DMS153 treated with DMSO at 0.1 percent for 48 hours (cell line): ENCODE results near the gene TTC28.

Source experiments
- DNase-seq: peaks from one replicate; lab custom pipeline; 2025; ENCODE audit not compliant: unreplicated experiment; lab: John Stamatoyannopoulos, UW

The TTC28 gene

GRCh38 chr22:27998511-27999410 lies 680.9 kb downstream of the TTC28 start:
- DNase-seq: no peak

DNA sequence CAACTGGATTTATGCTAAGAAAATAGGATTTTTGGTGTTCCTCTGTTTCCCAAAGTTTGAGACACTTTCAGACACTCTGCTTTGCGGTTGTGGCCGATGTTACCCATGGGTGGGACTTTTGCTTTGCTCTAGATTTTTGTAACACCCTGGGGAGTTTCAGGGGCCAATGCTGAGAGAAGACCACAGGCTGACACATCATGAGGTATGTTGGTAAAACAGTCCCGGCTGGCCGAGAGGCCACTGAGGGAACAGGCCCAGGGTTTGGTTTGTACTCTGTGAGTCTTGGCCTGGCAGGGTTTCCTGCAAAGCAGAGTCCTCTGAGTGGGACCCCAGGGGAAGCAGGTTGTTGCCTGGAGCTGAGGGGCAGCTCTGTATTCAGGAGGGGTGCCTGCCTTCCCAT lies 682.1 kb downstream of the TTC28 start:
- no peak for DNase-seq

DNA sequence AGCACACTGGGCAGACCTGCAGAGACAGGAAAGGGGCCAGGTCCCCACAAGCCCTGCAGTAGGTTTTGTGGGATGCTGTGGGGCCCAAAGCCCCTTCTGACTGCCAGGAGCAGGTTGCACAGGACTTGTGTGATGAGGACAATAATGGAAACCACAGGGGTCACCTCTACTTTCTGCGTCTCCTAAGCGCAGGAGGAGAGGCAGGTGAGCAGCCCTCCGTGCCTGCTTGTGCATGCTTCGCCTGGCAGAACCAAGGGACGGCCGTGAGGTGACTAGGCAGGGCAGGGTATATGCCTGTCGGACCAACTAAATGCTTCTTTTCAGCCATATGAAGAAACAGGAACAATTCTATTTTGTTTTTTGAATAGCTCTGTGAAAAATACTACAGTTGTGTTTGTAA lies 682.7 kb downstream of the TTC28 start:
- DNase-seq: no peak

DNA sequence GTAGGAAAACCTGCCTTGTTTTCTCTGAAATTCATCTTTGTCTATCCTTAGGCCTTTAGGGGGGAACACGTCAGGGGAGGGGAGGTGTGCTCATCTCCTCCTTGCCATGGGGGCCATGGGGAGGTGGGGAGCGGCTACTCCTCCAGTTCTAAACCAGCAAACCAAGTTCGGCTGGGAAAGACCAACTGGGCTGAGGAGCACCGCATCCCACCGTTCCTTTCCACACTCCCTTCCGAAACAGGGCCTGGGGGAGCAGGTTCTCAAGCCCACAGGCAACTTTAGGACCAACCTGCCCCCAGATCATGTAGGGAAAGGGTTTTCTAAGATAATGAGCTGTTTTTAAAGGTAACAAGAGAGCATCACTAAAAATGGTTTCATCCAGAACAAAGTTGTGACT lies 683.1 kb downstream of the TTC28 start:
- no peak for DNase-seq

DNA sequence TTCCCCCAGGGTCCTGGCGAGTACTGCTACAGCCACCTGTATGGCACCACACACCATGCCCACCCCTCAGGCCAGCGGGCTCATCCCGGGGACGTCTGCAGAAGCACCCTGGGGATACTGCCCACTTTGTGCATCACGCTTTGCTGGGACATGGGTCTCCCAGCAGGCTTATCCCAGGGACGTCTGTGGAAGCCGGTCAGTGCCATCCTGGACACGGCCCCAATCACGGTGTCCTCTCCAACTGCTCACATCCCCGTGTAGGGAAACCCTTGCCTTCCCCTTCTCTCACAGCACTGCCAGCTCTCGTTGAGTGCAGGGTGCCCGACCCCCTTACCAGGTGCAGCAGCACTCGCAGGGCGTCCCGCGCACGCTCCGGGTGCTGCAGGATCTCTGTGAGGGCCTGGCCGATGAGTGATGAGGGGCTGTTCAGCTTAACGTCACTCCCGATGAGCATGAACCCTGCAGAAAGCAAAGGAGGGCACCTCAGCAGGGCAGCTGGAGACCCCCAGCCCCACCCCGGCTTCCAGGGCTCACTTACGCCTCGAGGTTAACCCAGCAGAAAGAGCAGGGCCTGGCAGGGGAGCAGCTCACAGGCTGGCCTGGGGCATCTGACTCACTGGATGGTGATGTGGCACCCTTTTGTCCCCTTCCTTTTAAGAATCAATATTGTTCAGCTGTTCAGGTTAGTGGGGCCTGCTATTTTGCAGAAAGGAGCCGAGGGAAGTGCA lies 683.7 kb downstream of the TTC28 start:
- DNase-seq: no peak

DNA sequence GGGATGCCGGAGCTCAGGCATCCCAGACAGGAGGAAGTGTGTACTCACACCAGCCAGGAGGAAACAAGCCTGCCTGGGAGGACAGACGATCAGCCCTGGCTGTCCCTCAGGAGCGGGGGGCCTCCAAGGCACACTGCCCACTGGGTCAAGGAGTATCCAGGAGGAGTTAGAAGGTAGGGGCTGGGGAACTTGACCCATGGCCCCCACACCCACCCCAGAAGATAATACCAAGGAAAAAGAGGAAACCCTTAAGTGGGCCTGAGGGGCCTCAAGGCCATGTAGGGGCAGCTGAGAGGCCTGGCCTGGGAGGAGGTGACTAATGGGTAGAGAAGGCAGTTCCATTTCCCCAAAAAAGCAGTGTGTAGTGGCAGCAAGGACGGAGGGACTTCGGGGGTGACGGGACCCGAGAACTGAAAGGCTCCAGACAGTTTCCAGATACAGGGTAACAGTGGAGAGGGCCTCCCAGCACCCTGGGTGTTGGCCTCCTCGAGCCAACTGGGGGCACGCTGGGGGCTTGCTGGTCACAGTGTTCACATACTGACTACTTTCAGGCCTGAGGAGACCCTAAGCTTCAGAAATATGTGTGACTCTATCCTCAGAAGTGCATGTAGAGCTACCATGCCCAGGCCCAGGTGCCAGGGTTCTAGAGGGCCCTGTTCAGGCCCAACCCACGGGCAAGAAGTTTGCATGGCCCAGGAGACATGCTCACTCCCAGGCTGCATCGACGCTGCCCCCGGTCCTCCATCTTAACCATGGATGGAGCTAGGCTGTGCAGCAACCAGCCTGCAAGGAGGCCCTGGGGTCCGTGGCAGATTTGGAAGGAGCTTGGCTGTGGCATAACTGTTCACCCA lies 684.9 kb downstream of the TTC28 start:
- no peak for DNase-seq

DNA sequence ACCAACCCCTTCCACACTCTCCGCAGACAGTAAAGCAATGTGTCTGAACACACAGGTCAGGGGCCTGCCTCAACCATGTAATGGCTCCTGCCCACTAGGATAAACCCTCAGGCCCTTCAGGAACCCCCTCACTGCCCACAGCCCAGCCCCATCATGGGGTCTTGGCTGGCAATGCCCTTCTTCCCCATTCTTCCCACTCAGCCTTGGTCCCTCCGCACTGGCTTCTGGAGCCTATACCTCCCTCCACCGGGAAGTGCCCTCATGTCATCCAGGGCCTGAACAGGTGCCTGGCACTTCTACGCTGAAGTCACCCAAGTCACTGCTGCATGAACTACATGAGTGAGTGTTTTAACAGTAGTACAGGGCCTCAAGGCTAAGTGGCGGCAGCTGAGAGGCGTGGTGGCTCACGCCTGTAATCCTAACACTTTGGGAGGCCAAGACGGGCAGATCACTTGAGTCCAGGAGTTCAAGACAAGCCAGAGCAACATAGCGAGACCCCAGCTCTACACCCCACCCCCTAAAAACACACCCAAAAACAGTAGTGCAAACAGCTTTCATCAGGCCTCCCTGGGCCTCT lies 685.8 kb downstream of the TTC28 start:
- DNase-seq: no peak

DNA sequence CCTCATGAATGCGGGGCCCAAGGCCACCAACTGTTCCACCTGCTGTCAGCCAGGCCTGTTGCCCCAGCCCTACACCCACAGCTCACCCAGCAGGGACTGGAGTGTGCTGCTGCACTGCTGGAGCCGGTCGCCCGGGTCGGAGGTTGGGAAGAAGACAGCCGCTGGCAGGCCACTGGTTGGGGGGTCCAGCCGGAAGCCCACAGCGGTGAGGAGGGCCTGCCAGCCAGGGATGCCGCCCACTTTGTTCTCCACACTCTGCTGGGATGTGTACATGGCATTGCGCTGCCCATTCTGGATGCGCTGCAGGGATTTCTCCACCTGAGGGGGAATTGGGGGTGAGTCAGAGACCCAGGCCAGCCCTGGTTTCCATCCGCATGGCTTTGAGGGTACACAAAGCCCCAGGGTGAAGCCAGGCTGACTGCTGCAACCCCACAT lies 686.4 kb downstream of the TTC28 start:
- DNase-seq: no peak

DNA sequence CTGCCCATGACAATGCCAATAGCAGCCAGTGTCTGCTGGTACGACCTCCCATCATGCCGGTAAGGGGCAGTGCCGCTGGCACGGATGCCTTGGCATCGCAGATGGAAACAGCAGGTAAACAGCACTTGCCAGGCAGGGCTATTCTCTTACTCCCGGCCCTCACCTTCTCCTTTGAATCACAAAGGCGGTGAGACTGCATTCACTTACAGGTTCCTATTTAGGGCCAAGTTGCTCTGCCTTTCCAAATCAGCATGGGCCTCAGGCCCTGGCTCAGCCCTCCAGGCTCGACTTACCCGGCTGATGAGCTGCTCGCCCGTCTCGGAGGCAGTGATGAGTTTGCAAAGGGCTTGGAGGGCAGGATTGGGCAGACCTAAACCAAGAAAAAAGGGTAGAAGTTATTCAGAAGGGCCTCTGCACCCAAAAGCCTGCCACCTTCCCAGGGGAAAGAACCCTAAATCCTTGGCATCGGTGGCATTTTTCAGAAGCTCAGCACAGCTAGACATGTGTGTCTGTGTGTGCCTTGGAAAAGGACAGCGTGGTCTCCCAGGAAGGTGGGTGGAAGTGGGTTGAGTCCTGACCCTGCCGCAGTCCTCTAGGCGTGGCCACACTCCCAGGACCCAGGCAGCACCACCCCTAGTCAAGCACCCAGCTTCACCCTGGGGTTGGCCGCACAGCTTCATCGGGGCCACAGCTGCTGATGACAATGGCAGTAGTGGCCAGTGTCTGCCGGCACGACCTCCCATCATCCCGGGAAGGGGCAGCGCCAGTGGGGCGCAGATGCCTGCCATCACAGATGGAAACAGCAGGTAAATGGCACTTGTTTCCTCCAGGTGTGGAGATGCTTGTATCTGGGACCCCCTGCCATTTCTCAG lies 687.1 kb downstream of the TTC28 start:
- no peak for DNase-seq

GRCh38 chr22:27991586-27992293 lies 687.9 kb downstream of the TTC28 start:
- no peak for DNase-seq

GRCh38 chr22:27990879-27991278 lies 688.8 kb downstream of the TTC28 start:
- no peak for DNase-seq

DNA sequence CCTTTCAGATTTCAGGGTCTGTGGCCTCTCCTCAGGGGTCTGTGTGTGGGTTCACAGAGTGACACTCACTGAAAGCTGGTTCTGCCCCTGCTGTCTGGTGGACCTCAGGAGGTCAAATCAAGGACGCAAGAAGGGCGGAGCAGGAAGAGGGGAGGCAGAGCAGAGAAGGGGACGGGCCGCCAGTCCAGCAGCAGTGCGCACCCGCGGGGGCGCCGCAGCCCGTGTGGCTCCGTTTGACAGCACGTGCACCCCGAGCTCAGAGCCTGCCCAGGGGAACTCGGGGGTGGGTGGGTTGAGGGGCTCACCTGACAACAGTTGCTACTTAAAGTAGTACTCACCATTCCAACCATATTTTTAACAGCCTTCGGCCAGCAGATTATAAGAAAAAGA lies 689.2 kb downstream of the TTC28 start:
- DNase-seq: no peak

- DNase-seq: no peak
Observed at GRCh38 chr22:27989758-27990450, 689.7 kb downstream of the TTC28 start.

DNA sequence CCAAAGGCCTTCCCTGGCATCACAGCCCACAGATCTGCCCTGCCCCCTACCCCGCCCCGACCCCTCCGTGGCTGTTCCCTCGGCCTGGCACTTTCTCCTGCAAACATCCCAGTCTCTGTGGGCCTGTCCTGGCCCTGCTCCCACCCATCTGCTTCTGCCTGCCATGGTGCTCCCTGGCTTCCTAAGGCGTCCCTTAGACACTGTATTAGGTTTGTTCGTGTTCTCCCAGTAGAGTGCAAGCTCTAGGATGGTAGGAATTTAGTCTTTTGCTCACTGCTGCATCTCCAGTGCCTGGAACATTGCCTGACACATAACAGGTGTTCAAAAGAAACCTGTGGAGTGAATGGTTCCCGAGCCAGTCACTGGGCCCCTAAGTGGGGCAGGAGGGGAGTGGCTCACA lies 690.9 kb downstream of the TTC28 start:
- DNase-seq: no peak

DNA sequence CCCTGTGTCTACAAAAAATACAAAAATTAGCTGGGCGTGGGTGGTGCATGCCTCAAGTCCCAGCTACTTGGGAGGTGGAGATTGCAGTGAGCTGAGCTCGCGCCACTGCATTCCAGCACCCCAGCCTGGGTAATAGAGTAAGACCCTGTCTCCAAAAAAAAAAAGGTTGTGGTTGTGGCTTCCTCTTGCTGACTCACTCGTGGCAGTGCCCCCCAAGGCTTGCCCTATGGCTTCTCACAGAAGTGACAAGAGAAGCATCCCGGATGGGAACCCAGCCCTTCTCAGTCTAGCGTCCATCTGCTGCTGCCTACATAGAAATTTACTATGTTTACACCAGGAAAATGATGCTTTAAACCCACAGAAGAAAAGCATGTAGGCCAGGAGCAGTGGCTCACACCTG lies 692.1 kb downstream of the TTC28 start:
- DNase-seq: no peak

DNA sequence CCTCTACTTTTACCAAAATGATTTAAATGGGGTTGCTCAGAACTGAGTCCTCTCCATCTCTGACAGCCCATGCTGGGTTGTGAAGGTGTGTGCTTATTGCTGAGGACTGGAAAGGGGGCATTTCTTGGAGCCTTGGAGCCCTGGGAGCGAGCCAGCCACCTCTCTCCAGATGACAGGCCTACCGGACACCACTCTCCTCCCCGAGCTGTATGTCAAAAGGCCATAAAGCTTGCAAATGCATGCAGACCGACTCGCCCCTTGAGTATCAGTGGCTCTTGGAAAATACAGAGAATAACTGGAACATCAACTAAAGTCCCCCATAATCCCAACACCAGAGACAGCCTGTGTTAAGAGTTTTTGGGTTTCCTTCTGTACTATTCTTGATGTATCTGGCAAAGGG lies 692.7 kb downstream of the TTC28 start:
- no peak for DNase-seq

DNA sequence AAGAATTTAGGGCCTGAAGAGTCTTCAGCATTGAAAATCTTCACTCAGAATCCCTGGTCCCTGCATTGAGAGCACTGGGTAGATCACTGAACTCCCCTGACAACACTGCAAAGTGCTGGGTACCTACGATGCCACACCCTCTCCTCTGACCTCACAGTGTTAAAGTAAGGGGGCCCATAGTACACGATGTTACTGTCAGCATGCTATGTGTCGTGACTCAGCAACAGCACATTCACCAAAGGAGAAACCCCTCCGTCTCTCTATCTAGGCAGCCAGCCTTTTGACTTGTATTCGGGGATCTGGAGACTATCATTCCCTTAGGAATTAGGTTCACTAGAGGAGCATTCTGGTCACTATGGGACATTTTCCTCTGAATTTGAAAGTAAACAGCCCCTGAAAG lies 693.2 kb downstream of the TTC28 start:
- DNase-seq: no peak

GRCh38 chr22:27985323-27986275 lies 694.0 kb downstream of the TTC28 start:
- no peak for DNase-seq
